Kidney (tissue), 14 donors: ENCODE measurements around the gene COBL. TPM values are rescaled to one million over a fixed set of nuclear protein-coding genes. Genes with fewer than 3 reads are reported as not detected.

Source experiments
- DNase-seq, 5 donors: peaks; one replicate each; pipeline ENCODE4 v3.0.0-alpha.2; 2013 to 2020
- FAIRE-seq: peaks from 2 replicates; lab custom pipeline; 2012; peaks lifted over from hg19 to GRCh38; lab: Jason Lieb, UNC
- H3K27ac ChIP-seq, 2 donors: one replicate each; pipeline ENCODE4 v1.7.0; 2013; ENCODE audit warnings: low read depth in 2 of 2, low read length in 2 of 2, inconsistent platforms in 1 of 2
- H3K27me3 ChIP-seq: one replicate; pipeline ENCODE4 v1.7.1; 2013; ENCODE audit warnings: low read length, inconsistent platforms; ENCODE audit not compliant: control insufficient read depth, insufficient read depth
- H3K36me3 ChIP-seq, 3 donors: one replicate each; pipeline versions ENCODE4 v1.7.0 to v1.7.1; 2013; ENCODE audit warnings: low read length in 3 of 3, control low read depth in 1 of 3, inconsistent platforms in 1 of 3; ENCODE audit not compliant: insufficient read depth in 3 of 3, control insufficient read depth in 2 of 3
- H3K4me1 ChIP-seq, 3 donors: one replicate each; pipeline versions ENCODE4 v1.7.0 to v1.7.1; 2013; ENCODE audit warnings: low read length in 3 of 3, inconsistent platforms in 1 of 3, low read depth in 1 of 3; ENCODE audit not compliant: control insufficient read depth in 2 of 3, insufficient read depth in 2 of 3
- H3K4me3 ChIP-seq, 3 donors: one replicate each; pipeline versions ENCODE4 v1.7.0 to v1.8.1; 2013; ENCODE audit warnings: low read length in 3 of 3, control low read depth in 1 of 3, inconsistent platforms in 1 of 3
- H3K9ac ChIP-seq, 3 donors: one replicate each; pipeline versions ENCODE4 v1.7.0 to v1.7.1; 2013; ENCODE audit warnings: low read length in 3 of 3, control low read depth in 1 of 3, inconsistent platforms in 1 of 3
- H3K9me3 ChIP-seq, 3 donors: one replicate each; pipeline versions ENCODE4 v1.7.0 to v1.7.1; 2013; ENCODE audit warnings: low read length in 3 of 3, control low read depth in 1 of 3, inconsistent platforms in 1 of 3; ENCODE audit not compliant: control insufficient read depth in 2 of 3, insufficient read depth in 1 of 3
- intact Hi-C: fragments of 100-400 bp; cut with DNase I; formaldehyde crosslinking; loops from one replicate; pipeline ENCODE4 v1.11.1; 2022
- polyA plus RNA-seq: library from polyadenylated mRNA; stranded (reverse); fragments of 350-450 nt; fragmentation: Illumina TruSeq; extraction: RNeasy Lipid Tissue Mini Kit (QIAGEN cat#74804); gene quantifications from one replicate; pipeline ENCODE4 v1.2.3, GENCODE V29; 2014; ENCODE audit warnings: low read depth, low replicate concordance; ENCODE audit not compliant: insufficient read depth
- total RNA-seq: library from RNA; stranded (reverse); fragmentation: NEBNext Ultra II Directional; extraction: Animal tissue kit (Norgen Biotek cat#: 25700); gene quantifications from one replicate; pipeline ENCODE4 v1.2.1, GENCODE V29; 2021
- TF ChIP-seq, protein P1 (sequence below): IDR thresholded peaks from 3 replicates; pipeline ENCODE4 v1.5.1; 2012; ENCODE audit warnings: mild to moderate bottlenecking, moderate library complexity, borderline replicate concordance; ENCODE audit not compliant: insufficient read depth; ENCODE audit errors: extremely low read depth
- donor health status: control.
- donor health status: control.
- donor health status: control.
- donor health status: control.
- donor health status: control.
- donor health status: DM: yes; HTN: yes; CAD: no.
- donor health status: Normal renal cell carcinoma (clear cell type).

The COBL gene
- total and polyA plus RNA-seq, 2 donors from 2014 or later, result 9.8 to 42.7 TPM

DNA sequence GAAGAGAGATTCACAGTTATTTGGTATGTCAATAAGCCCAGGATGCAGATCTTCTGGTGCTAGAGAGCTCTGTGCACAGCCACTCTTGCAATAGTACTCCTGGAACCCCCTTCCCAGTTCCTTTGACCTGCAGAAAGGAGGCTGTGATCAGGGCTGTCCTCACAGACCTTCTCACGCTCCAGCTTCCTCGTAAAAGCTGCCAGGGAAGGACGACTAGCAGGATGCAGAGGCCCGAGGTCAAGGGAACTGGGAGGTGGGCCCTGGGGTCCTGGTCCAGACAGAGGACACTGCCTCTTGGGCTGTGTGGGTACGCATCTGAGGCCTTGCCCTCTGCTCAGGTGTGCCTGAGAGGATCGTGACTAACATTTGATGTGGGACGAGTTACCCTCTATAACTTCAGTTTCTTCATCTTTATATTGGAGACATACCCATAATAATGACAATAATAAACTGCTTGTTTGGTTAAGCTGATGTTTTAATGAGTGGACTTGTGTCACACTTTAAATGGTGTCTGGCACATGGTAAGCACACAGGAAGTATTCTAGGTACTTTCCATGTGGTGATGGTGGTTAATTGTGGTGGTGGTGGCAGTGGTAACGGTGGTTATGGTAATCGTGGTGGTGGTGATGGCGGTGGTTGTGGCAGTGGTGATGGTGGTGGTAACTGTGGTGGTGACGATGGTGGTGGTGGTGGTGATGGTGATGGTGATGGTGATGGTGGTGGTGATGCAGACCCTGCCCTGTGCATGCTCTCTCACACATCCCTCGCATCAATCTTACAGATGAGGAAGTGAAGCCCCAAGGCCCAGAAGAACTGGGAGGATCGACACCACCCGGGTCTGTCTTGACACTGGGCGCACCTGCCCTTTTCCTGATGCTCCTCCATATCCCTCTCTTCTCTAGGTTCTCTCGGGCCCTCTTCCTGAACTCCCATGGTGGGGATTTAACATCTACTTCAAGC is 298.8 kb downstream of the COBL start:
- Histone ChIP-seq H3K9ac (no peak overlapping the region), H3K27ac (no peak overlapping the region), H3K4me1 (no peaks in the 10 kb centered on the region), H3K27me3 (no peaks in the 10 kb centered on the region), H3K4me3 (no peak overlapping the region), H3K9me3 (no peaks in the 10 kb centered on the region), H3K36me3 (no peaks in the 10 kb centered on the region)
- TF ChIP-seq, protein P1, sequence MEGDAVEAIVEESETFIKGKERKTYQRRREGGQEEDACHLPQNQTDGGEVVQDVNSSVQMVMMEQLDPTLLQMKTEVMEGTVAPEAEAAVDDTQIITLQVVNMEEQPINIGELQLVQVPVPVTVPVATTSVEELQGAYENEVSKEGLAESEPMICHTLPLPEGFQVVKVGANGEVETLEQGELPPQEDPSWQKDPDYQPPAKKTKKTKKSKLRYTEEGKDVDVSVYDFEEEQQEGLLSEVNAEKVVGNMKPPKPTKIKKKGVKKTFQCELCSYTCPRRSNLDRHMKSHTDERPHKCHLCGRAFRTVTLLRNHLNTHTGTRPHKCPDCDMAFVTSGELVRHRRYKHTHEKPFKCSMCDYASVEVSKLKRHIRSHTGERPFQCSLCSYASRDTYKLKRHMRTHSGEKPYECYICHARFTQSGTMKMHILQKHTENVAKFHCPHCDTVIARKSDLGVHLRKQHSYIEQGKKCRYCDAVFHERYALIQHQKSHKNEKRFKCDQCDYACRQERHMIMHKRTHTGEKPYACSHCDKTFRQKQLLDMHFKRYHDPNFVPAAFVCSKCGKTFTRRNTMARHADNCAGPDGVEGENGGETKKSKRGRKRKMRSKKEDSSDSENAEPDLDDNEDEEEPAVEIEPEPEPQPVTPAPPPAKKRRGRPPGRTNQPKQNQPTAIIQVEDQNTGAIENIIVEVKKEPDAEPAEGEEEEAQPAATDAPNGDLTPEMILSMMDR, result no peak
- intact Hi-C loops, result no loop called here
- DNase-seq (no peak), FAIRE-seq (no peak)

GRCh38 chr7:51016546-51016945 is 300.1 kb downstream of the COBL start:
- H3K9me3 ChIP-seq, result no peaks in the 10 kb centered on the region
- no peak overlapping the region for H3K9ac ChIP-seq
- no peak for DNase-seq
- no peak overlapping the region for H3K27ac ChIP-seq
- intact Hi-C loops, result no loop called here
- TF ChIP-seq, protein P1, result no peak
- no peak for FAIRE-seq
- no peaks in the 10 kb centered on the region for H3K27me3 ChIP-seq
- H3K4me3 ChIP-seq, result no peak overlapping the region
- H3K36me3 ChIP-seq, result no peaks in the 10 kb centered on the region
- no peaks in the 10 kb centered on the region for H3K4me1 ChIP-seq

DNA sequence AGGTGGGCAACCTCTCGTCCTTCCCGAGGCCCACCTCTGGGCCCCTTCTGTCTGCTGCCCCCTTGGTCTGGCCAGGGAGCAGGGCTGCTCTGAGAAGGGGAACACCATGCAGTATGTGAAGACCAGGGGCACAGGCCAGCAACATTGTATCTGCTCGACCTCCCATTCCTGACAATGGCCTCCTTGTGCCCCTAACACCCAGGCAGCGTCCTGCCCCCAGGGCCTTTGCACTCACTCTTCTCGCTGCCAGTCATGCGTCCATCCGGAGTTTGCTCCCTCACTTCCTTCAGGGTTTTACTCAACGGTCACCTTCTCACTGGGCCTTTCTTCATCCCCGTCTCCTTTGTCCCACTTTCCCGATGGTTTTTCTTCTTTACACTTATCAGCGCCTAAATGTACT is 301.0 kb downstream of the COBL start:
- no peaks in the 10 kb centered on the region for H3K4me1 ChIP-seq
- no peak for FAIRE-seq
- intact Hi-C loops, result no loop called here
- no peak for DNase-seq
- TF ChIP-seq, protein P1, result no peak
- H3K27me3 ChIP-seq, result no peaks in the 10 kb centered on the region
- H3K9ac ChIP-seq, result no peak overlapping the region
- no peak overlapping the region for H3K4me3 ChIP-seq
- H3K36me3 ChIP-seq, result no peaks in the 10 kb centered on the region
- no peak overlapping the region for H3K27ac ChIP-seq
- no peaks in the 10 kb centered on the region for H3K9me3 ChIP-seq
